ENCODE measurements around the gene ZFYVE27. TPM values are rescaled to one million over a fixed set of nuclear protein-coding genes. Genes with fewer than 3 reads are reported as not detected.

ZFYVE27 gene
- total and polyA plus RNA-seq, 7 experiments from 2014 or later, result 31.0 to 68.8 (median 54.7) TPM

DNA sequence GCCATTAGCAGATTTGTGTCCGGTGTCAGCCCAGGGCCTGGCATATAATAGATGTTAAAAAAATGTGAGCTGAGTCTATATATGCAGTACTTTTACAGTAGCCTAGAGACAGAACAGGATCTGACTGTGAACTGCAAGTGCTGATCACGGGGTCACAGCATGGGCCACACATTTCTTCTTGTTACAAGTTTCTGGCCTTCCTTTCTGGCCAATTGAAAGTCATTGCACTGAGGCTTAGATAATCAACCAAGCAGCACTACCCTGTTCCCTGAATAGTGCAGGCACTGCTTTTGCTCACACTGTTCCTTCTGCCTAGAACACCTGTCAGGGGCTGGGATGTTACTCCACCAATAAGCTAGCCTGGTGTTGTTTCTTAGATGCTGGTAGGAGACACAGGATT is 28.8 kb upstream of the ZFYVE27 start:
- Histone ChIP-seq H3K9me3 (ENCODE audit: control insufficient read depth in 2 of 3, low read length in 3 of 3) (no peaks in the 10 kb centered on the region), H3K4me1 (ENCODE audit: control insufficient read depth in 2 of 2, insufficient read depth in 2 of 2, low read length in 2 of 2) (peaks cover 4% of the 10 kb centered on the region in 2 donors), H3K27me3 (ENCODE audit: control insufficient read depth in 2 of 2, insufficient read depth in 2 of 2, low read length in 2 of 2) (no peaks in the 10 kb centered on the region), H3K36me3 (ENCODE audit: control insufficient read depth in 2 of 3, insufficient read depth in 3 of 3, low read length in 3 of 3) (no peaks in the 10 kb centered on the region), H3K4me3 (ENCODE audit: low read length) (no peak overlapping the region), H3K27ac (ENCODE audit: low read depth, low read length) (no peak overlapping the region)
- Mint-ChIP-seq H3K36me3 (peaks cover 0 to 4% (median 0%) of the 10 kb centered on the region in 5 donors), H3K9me3 (peaks cover 0 to 2% (median 0%) of the 10 kb centered on the region in 11 donors), H3K4me3 (no peak overlapping the region), H3K27ac (no peak overlapping the region), H3K4me1 (peaks cover 0 to 13% (median 9%) of the 10 kb centered on the region in 7 donors), H3K27me3 (peaks cover 13 to 38% (median 24%) of the 10 kb centered on the region in 5 donors)
- no peak for ATAC-seq
- CTCF ChIA-PET, result interaction anchor here (1.0 to 6.1 kb wide), 6 partner anchors 10 to 28 kb away, joined by 3 to 58 read pairs (median 3); no protein-coding TSS in a partner anchor
- POLR2A ChIA-PET, result no interaction called here
- intact Hi-C loops (cut with micrococcal nuclease), result loop anchor here in 1 of 2 donors (10.0 kb wide), 1 partner anchor 337 kb away; no protein-coding TSS in a partner anchor
- no peak for DNase-seq

DNA sequence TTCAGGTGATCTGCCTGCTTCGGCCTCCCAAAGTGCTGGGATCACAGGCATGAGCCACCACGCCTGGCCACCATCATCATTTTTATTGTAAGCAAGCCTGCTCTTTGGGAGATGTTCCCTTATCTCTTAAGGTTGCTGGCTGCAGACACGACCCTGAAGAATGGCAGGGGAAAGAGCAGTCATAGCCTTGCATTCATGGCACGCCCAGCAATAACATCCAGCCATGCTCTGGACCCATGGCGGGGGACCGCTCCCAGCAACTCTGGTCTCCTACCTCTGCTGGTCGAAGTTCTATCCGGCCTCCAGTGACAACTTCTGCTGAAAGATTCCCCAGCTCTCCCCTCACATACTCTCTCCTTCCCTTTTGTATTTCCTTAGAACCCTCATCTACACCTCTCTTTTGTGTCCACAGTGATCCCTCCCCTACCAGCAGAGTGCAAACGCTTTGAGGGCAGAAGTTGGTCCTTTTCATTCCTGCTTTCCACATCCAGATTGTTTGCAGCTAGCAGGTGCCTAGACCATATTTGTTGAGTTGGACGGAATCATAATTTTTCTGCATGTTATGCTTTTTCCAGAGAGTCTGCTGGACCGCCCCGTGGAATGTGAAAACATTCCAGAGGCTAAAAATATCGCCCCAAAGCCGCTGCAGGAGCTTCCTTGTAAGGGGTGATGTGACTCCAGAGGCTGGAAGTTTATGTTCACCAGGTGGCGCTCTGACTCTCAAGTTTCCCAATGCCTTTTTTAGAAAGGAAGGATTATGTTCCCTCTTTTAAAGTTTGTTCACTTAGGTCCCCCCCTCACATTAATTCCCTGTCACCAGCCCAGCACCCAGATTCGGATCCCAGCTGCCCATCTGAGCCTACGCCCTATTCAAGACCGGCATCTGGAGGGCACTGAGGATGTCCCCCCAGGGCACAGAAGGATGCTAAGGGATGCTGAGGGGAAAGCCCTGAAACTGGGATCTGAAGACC is 27.7 kb upstream of the ZFYVE27 start:
- H3K27ac Mint-ChIP-seq, result no peak overlapping the region
- peaks cover 15 to 33% (median 24%) of the 10 kb centered on the region in 5 donors for H3K27me3 Mint-ChIP-seq
- H3K4me3 ChIP-seq (ENCODE audit: low read length), result no peak overlapping the region
- peaks cover 5 to 6% of the 10 kb centered on the region in 2 donors for H3K4me1 ChIP-seq (ENCODE audit: control insufficient read depth in 2 of 2, insufficient read depth in 2 of 2, low read length in 2 of 2)
- H3K36me3 ChIP-seq (ENCODE audit: control insufficient read depth in 2 of 3, insufficient read depth in 3 of 3, low read length in 3 of 3), result no peaks in the 10 kb centered on the region
- no peaks in the 10 kb centered on the region for H3K9me3 Mint-ChIP-seq
- H3K27me3 ChIP-seq (ENCODE audit: control insufficient read depth in 2 of 2, insufficient read depth in 2 of 2, low read length in 2 of 2), result no peaks in the 10 kb centered on the region
- no peaks in the 10 kb centered on the region for H3K9me3 ChIP-seq (ENCODE audit: control insufficient read depth in 2 of 3, low read length in 3 of 3)
- H3K4me1 Mint-ChIP-seq, result peaks cover 5 to 16% (median 10%) of the 10 kb centered on the region in 7 donors
- peak overlapping the region in 1 of 10 donors; percentile 18 for H3K4me3 Mint-ChIP-seq
- ChIA-PET CTCF (interaction anchor here (0.7 to 6.1 kb wide), 11 partner anchors 7 to 161 kb away, joined by 3 to 58 read pairs (median 5); partner anchors contain the start of gene AVPI1), POLR2A (no interaction called here)
- DNase-seq, result peak in 3 of 9 donors; percentile 24 to 35 (median 30)
- H3K27ac ChIP-seq (ENCODE audit: low read depth, low read length), result no peak overlapping the region
- peaks cover 0 to 4% (median 0%) of the 10 kb centered on the region in 5 donors for H3K36me3 Mint-ChIP-seq
- no peak for ATAC-seq
- intact Hi-C loops (cut with micrococcal nuclease), result loop anchor here (1.0 to 10.0 kb wide), 4 partner anchors 22 to 336 kb away; no protein-coding TSS in a partner anchor

DNA sequence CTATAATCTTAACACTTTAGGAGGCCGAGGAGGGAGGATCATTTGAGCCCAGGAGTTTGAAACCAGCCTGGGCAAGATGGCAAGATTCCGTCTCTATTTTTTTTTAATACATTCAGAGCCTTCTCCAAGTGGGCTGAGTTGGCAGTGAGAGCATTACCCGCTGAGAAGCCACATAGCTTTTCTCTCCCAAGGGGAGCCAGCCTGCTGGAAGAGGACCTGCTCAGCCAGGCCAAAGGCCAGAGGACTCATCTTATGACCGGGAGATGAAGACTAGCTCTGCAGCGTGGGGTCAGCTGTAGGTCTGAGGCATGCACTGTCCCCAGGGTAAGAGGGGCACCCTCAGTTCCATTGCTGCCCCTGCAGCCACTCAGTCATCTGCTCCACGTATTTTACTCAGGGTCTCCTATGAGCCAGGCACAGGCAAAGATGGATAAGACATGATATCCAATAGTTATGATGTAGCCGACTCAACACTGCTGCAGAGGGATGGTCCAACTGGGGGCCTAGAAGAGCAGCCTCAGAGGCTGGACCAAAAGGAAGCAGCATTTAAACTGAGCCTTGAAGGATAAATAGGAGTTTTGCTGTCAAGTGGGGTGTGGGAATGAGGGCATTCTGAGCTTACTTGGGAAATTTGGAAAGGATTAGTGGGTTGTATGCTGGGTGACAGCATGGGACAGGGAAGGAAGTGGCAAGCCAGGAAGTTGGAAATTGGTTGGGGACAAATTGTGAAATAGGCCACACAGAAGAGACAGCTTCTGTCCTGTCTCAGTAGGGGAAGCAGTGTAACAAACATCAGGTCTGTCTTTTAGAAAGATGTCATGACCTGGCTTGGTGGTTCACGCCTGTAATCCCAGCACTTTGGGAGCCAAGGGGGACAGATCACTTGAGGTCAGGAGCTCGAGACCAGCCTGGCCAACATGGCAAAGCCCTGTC is 25.0 kb upstream of the ZFYVE27 start:
- ChIA-PET CTCF (interaction anchor here (0.7 to 6.1 kb wide), 5 partner anchors 9 to 329 kb away, joined by 3 to 58 read pairs (median 6); partner anchors contain the start of genes AVPI1 and ZFYVE27), POLR2A (interaction anchor here (0.9 to 2.0 kb wide), 2 partner anchors 24 to 25 kb away, joined by 3 to 6 read pairs; partner anchors contain the start of genes AVPI1 and ZFYVE27)
- DNase-seq (no peak), ATAC-seq (no peak)
- peaks cover 15 to 45% (median 24%) of the 10 kb centered on the region in 5 donors for H3K27me3 Mint-ChIP-seq
- Histone ChIP-seq H3K27me3 (ENCODE audit: control insufficient read depth in 2 of 2, insufficient read depth in 2 of 2, low read length in 2 of 2) (no peaks in the 10 kb centered on the region), H3K36me3 (ENCODE audit: control insufficient read depth in 2 of 3, insufficient read depth in 3 of 3, low read length in 3 of 3) (no peaks in the 10 kb centered on the region), H3K9me3 (ENCODE audit: control insufficient read depth in 2 of 3, low read length in 3 of 3) (no peaks in the 10 kb centered on the region), H3K27ac (ENCODE audit: low read depth, low read length) (no peak overlapping the region), H3K4me3 (ENCODE audit: low read length) (no peak overlapping the region), H3K4me1 (ENCODE audit: control insufficient read depth in 2 of 2, insufficient read depth in 2 of 2, low read length in 2 of 2) (peaks cover 5 to 6% of the 10 kb centered on the region in 2 donors)
- peaks cover 0 to 4% (median 0%) of the 10 kb centered on the region in 5 donors for H3K36me3 Mint-ChIP-seq
- H3K4me3 Mint-ChIP-seq, result peak overlapping the region; percentile 8 to 99 (median 72)
- peak overlapping the region in 3 of 9 donors; percentile 53 to 79 (median 59) for H3K27ac Mint-ChIP-seq
- no peaks in the 10 kb centered on the region for H3K9me3 Mint-ChIP-seq
- H3K4me1 Mint-ChIP-seq, result peaks cover 5 to 20% (median 11%) of the 10 kb centered on the region in 7 donors
- intact Hi-C loops (cut with micrococcal nuclease), result no loop called here

DNA sequence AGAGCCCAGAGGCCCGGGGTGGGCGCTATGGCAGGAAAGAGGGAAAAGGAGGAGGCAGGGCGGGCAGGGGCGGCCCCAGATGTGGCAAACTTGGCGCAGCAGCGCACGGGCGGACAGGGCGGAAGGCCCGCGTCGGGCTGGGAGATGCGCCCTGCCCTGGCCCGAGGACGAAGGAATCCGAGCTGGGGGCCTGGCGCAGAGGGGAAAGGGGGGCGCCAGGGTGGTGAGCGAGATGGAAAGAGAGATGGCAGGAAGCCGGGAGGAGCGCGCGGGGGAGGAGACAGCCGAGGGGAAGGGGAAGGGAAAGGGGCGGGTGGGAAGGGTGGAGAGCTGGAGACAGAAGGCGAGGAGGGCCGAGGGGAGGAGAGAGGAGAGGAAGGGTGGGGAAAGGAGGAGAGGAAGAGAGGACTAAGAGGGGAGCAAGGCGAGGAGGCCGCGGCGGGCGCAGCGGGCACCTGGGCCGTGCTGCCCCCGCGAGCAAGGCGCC is 23.5 kb upstream of the ZFYVE27 start, which contains the start of gene MARVELD1:
Gene MARVELD1, plus strand, starts transcription at position 392 of the 487 bp plus-strand sequence. CDS start 147 bp downstream, outside the sequence.
- Mint-ChIP-seq H3K27me3 (peaks cover 15 to 44% (median 21%) of the 10 kb centered on the region in 5 donors), H3K4me3 (peak within 1 kb of the TSS; percentile 95 to 100 (median 99)), H3K4me1 (peaks cover 5 to 20% (median 11%) of the 10 kb centered on the region in 7 donors), H3K27ac (peak within 1 kb of the TSS in 7 of 9 donors; percentile 64 to 95 (median 80)), H3K9me3 (no peaks in the 10 kb centered on the region), H3K36me3 (peaks cover 0 to 4% (median 0%) of the 10 kb centered on the region in 5 donors)
- POLR2A ChIA-PET, result interaction anchor here (0.6 to 2.3 kb wide), 4 partner anchors 23 to 31 kb away, joined by 3 to 7 read pairs (median 6); partner anchors contain the start of genes AVPI1 and ZFYVE27
- Histone ChIP-seq H3K9me3 (ENCODE audit: control insufficient read depth in 2 of 3, low read length in 3 of 3) (no peaks in the 10 kb centered on the region), H3K27ac (ENCODE audit: low read depth, low read length) (no peak within 1 kb of the TSS), H3K4me3 (ENCODE audit: low read length) (peak within 1 kb of the TSS; percentile 69), H3K36me3 (ENCODE audit: control insufficient read depth in 2 of 3, insufficient read depth in 3 of 3, low read length in 3 of 3) (no peaks in the 10 kb centered on the region), H3K27me3 (ENCODE audit: control insufficient read depth in 2 of 2, insufficient read depth in 2 of 2, low read length in 2 of 2) (no peaks in the 10 kb centered on the region), H3K4me1 (ENCODE audit: control insufficient read depth in 2 of 2, insufficient read depth in 2 of 2, low read length in 2 of 2) (peaks cover 5 to 6% of the 10 kb centered on the region in 2 donors)
- no peak for ATAC-seq
- CTCF ChIA-PET, result interaction anchor here (1.0 to 2.4 kb wide), 4 partner anchors 10 to 23 kb away, joined by 3 to 7 read pairs (median 5); partner anchors contain the start of gene ZFYVE27
- peak in 1 of 9 donors; percentile 31 for DNase-seq
- intact Hi-C loops (cut with micrococcal nuclease), result no loop called here

DNA sequence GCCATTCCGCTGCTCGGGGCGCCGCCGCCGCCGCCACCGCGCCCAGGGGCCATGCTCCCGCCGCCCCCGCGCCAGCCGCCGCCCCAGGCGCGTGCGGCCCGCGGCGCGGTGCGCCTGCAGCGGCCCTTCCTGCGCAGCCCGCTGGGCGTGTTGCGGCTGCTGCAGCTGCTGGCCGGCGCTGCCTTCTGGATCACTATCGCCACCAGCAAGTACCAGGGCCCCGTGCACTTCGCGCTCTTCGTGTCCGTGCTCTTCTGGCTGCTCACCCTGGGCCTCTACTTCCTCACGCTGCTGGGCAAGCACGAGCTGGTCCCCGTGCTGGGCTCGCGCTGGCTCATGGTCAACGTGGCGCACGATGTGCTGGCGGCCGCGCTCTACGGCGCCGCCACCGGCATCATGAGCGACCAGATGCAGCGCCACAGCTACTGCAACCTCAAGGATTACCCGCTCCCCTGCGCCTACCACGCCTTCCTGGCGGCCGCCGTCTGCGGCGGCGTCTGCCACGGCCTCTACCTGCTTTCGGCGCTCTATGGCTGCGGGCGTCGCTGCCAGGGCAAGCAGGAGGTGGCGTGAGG is 23.0 kb upstream of the ZFYVE27 start:
- ChIA-PET POLR2A (interaction anchor here (0.6 to 2.3 kb wide), 3 partner anchors 23 to 31 kb away, joined by 3 to 7 read pairs (median 7); partner anchors contain the start of genes AVPI1 and ZFYVE27), CTCF (interaction anchor here (1.0 to 1.4 kb wide), 2 partner anchors 10 to 18 kb away, joined by 3 to 4 read pairs; no protein-coding TSS in a partner anchor)
- peak overlapping the region; percentile 69 for H3K4me3 ChIP-seq (ENCODE audit: low read length)
- Mint-ChIP-seq H3K27ac (peak overlapping the region in 7 of 9 donors; percentile 44 to 95 (median 80)), H3K27me3 (peaks cover 15 to 43% (median 19%) of the 10 kb centered on the region in 5 donors), H3K9me3 (no peaks in the 10 kb centered on the region), H3K36me3 (peaks cover 0 to 4% (median 0%) of the 10 kb centered on the region in 5 donors), H3K4me1 (peaks cover 5 to 20% (median 11%) of the 10 kb centered on the region in 7 donors), H3K4me3 (peak overlapping the region; percentile 95 to 100 (median 99))
- ATAC-seq (peak; percentile 83), DNase-seq (peak; percentile 28 to 67 (median 39))
- H3K36me3 ChIP-seq (ENCODE audit: control insufficient read depth in 2 of 3, insufficient read depth in 3 of 3, low read length in 3 of 3), result no peaks in the 10 kb centered on the region
- peaks cover 5 to 6% of the 10 kb centered on the region in 2 donors for H3K4me1 ChIP-seq (ENCODE audit: control insufficient read depth in 2 of 2, insufficient read depth in 2 of 2, low read length in 2 of 2)
- no peak overlapping the region for H3K27ac ChIP-seq (ENCODE audit: low read depth, low read length)
- H3K9me3 ChIP-seq (ENCODE audit: control insufficient read depth in 2 of 3, low read length in 3 of 3), result no peaks in the 10 kb centered on the region
- H3K27me3 ChIP-seq (ENCODE audit: control insufficient read depth in 2 of 2, insufficient read depth in 2 of 2, low read length in 2 of 2), result no peaks in the 10 kb centered on the region
- intact Hi-C loops (cut with micrococcal nuclease), result loop anchor here (1.0 to 2.0 kb wide), 6 partner anchors 13 to 74 kb away; partner anchors contain the start of genes ZFYVE27 (in 2 of the 2), AVPI1 (in 1 of the 2) and PI4K2A (in 1 of the 2)
